Small intestine (tissue), 7 donors: Measurements from ENCODE around the gene SLC22A31. TPM values are rescaled to one million over a fixed set of nuclear protein-coding genes. Genes with fewer than 3 reads are reported as not detected.
A peak's percentile ranks its signal among the peaks of the same experiment; 100 is the strongest.

Source experiments
- DNase-seq, 2 donors: peaks; one replicate each; pipeline versions ENCODE4 v3.0.0 to v3.0.0-alpha.2; 2013
- FAIRE-seq: peaks from 2 replicates; lab custom pipeline; 2012; peaks lifted over from hg19 to GRCh38; lab: Jason Lieb, UNC
- H3K27ac ChIP-seq, 3 donors: one replicate each; pipeline ENCODE4 v1.5.1; 2013; ENCODE audit warnings: low read length in 2 of 3, mild to moderate bottlenecking in 2 of 3, control low read depth in 1 of 3, inconsistent platforms in 1 of 3, low read depth in 1 of 3, moderate library complexity in 1 of 3
- H3K27me3 ChIP-seq, 3 donors: one replicate each; pipeline ENCODE4 v1.6.1; 2013; ENCODE audit warnings: low read length in 3 of 3, inconsistent platforms in 1 of 3; ENCODE audit not compliant: control insufficient read depth in 3 of 3, insufficient read depth in 3 of 3
- H3K36me3 ChIP-seq, 3 donors: one replicate each; pipeline ENCODE4 v1.6.1; 2013; ENCODE audit warnings: low read length in 3 of 3, inconsistent platforms in 1 of 3, low read depth in 1 of 3, mild to moderate bottlenecking in 1 of 3, moderate library complexity in 1 of 3; ENCODE audit not compliant: control insufficient read depth in 3 of 3, insufficient read depth in 2 of 3
- H3K4me1 ChIP-seq, 3 donors: one replicate each; pipeline ENCODE4 v1.6.1; 2013; ENCODE audit warnings: low read length in 2 of 3, inconsistent platforms in 1 of 3, low read depth in 1 of 3, mild to moderate bottlenecking in 1 of 3, moderate library complexity in 1 of 3; ENCODE audit not compliant: control insufficient read depth in 3 of 3, insufficient read depth in 2 of 3
- H3K4me3 ChIP-seq, 3 donors: one replicate each; pipeline ENCODE4 v1.5.1; 2013; ENCODE audit warnings: low read length in 3 of 3, control low read depth in 1 of 3, inconsistent platforms in 1 of 3, low read depth in 1 of 3, mild to moderate bottlenecking in 1 of 3, moderate library complexity in 1 of 3
- H3K9me3 ChIP-seq, 2 donors: one replicate each; pipeline ENCODE4 v1.6.1; 2013; ENCODE audit warnings: low read depth in 1 of 2, low read length in 1 of 2; ENCODE audit not compliant: control insufficient read depth in 2 of 2, insufficient read depth in 1 of 2
- WGBS, 3 donors: extraction: QIAGEN DNeasy Blood & Tissue Kit; methylation state at CpG; one replicate each; pipeline ENCODE4 v1.1.7; 2013; 5-methylcytosine and 5-hydroxymethylcytosine counted together
- polyA plus RNA-seq, 4 donors: library from polyadenylated mRNA; stranded (reverse) in 3 of 4; unstranded in 1 of 4; fragments of 200-250 nt in 3 of 4; fragments of 120-200 nt in 1 of 4; gene quantifications; one replicate each; pipeline versions ENCODE4 v1.2.1 to v1.2.3, GENCODE V29; 2013
- donor health status: healthy with polysubstance abuse.
- donor health status: control.
- donor health status: control.
- donor health status: Bipolar disorder and iron deficiency.
- donor health status: healthy.

SLC22A31 gene
- polyA plus RNA-seq, 4 donors: 0.67 to 4.7 (median 1.8) TPM

- no peaks in the 10 kb centered on the region for H3K36me3 ChIP-seq
- 67 to 81% (median 74%) methylated on average over 5 of the region's 5 CpGs for WGBS, 3 donors
- DNase-seq (no peak), FAIRE-seq (no peak)
- H3K4me3 ChIP-seq: no peak overlapping the region
- peaks cover 0 to 9% of the 10 kb centered on the region in 2 donors for H3K9me3 ChIP-seq
- no peak overlapping the region for H3K27ac ChIP-seq
- peaks cover 0 to 8% (median 0%) of the 10 kb centered on the region in 3 donors for H3K4me1 ChIP-seq
- H3K27me3 ChIP-seq: peaks cover 0 to 3% (median 0%) of the 10 kb centered on the region in 3 donors
Observed at GRCh38 chr16:89243664-89244063, 43.3 kb upstream of the SLC22A31 start.

DNA sequence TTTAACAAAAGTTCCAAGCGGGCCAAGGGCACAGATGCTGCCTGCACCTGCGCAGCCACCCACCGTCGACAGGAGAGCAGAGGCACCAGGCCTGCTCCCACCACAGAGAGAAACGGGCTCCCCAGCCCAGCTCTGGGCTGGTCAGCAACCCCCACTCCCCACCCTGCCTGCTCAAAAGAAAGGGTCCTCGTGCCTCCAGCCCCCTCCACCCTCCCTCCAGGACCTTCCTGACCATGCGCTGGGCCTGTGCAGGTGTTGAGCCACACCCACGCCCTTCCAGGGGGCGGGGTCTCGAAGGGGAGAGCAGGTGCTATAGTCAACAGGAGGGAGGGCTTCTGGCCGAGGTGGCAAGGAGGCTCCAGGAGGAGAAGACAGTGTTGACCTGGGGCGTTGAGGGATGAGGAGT, 42.5 kb upstream of the SLC22A31 start:
- H3K36me3 ChIP-seq: no peaks in the 10 kb centered on the region
- no peak for DNase-seq
- H3K27ac ChIP-seq: no peak overlapping the region
- no peak overlapping the region for H3K4me3 ChIP-seq
- WGBS, 3 donors: 15 to 45% (median 37%) methylated on average over 12 of the region's 12 CpGs
- H3K9me3 ChIP-seq: peaks cover 0 to 4% of the 10 kb centered on the region in 2 donors
- no peaks in the 10 kb centered on the region for H3K27me3 ChIP-seq
- FAIRE-seq: no peak
- peaks cover 0 to 8% (median 0%) of the 10 kb centered on the region in 3 donors for H3K4me1 ChIP-seq

GRCh38 chr16:89241187-89242007, 41.1 kb upstream of the SLC22A31 start:
- peaks cover 0 to 4% of the 10 kb centered on the region in 2 donors for H3K9me3 ChIP-seq
- DNase-seq (peak; percentile 69 to 90), FAIRE-seq (no peak)
- peaks cover 0 to 4% (median 0%) of the 10 kb centered on the region in 3 donors for H3K4me1 ChIP-seq
- 3 to 6% (median 3%) methylated on average over 30 to 39 of the region's 39 CpGs for WGBS, 3 donors
- no peaks in the 10 kb centered on the region for H3K27me3 ChIP-seq
- H3K36me3 ChIP-seq: no peaks in the 10 kb centered on the region
- H3K27ac ChIP-seq: peak overlapping the region; percentile 93 to 97 (median 96)
- peak overlapping the region; percentile 46 to 87 (median 77) for H3K4me3 ChIP-seq

- 86 to 90% (median 87%) methylated on average over 3 of the region's 3 CpGs for WGBS, 3 donors
- FAIRE-seq: no peak
- Histone ChIP-seq H3K27ac (no peak overlapping the region), H3K4me1 (peaks cover 0 to 4% (median 0%) of the 10 kb centered on the region in 3 donors), H3K27me3 (no peaks in the 10 kb centered on the region), H3K9me3 (peaks cover 0 to 21% of the 10 kb centered on the region in 2 donors), H3K36me3 (peaks cover 0 to 19% (median 0%) of the 10 kb centered on the region in 3 donors), H3K4me3 (no peak overlapping the region)
- DNase-seq: no peak
Observed at GRCh38 chr16:89237733-89238132, 37.4 kb upstream of the SLC22A31 start.

DNA sequence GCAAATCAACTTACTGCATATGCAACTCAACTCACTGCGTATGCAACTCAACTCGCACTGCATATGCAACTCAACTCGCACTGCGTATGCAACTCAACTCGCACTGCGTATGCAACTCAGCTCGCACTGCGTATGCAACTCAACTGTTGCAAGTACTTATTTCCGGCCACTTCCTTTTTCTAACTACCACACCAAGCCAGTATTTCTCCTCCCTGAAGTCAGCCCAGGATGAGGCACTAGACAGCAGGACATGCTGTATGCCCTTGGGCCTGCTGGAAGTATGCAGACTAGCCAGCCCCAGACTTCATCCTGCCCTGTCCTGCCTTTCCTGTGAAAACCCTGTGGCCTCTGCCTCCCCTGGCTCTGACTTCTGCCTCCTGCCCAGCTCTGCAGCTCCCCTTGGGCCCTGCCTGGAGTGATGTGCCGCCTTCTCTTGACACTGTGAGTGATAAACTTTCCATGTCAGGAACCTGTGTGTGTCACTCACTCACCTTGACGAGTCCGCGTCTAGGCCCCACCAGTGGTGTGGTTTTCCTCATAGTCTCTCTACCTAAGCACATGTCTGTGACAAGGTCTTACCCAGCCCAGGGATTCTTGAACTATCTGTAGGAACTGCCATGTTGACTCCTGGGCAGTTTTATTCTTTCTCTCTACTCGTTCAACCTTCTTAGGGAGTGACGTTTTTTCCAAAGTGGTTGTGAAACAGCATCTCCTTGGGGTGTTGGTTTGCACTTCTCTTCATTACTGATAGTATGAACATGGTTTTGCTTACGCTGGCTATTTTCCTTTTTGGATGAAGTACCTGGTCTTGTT, 33.5 kb upstream of the SLC22A31 start:
- no peaks in the 10 kb centered on the region for H3K27me3 ChIP-seq
- no peak overlapping the region for H3K27ac ChIP-seq
- H3K4me1 ChIP-seq: no peaks in the 10 kb centered on the region
- FAIRE-seq: no peak
- 95 to 96% (median 95%) methylated on average over 16 of the region's 16 CpGs for WGBS, 3 donors
- no peak overlapping the region for H3K4me3 ChIP-seq
- H3K9me3 ChIP-seq: peaks cover 0 to 55% of the 10 kb centered on the region in 2 donors
- DNase-seq: no peak
- H3K36me3 ChIP-seq: peaks cover 3 to 48% (median 4%) of the 10 kb centered on the region in 3 donors

DNA sequence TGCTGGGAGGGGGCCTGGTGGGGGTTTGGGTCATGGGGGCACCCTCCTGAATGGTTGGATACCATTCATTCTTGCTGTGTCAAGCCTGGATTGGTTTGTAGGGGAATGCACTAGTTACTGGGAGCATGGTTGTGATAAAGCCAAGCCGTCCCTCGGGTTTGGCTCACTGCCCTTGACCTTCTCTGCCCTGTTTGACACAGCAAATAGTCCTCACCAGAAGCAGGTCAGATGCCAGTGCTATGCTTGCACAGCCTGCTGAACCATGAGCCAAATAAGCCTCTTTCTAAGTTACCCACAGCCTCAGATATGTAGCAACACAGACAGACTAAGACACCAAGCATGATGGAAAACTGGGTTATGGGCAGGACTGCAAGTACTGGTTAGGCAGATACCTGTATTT, 31.8 kb upstream of the SLC22A31 start:
- H3K9me3 ChIP-seq: peaks cover 0 to 72% of the 10 kb centered on the region in 2 donors
- FAIRE-seq: no peak
- H3K27me3 ChIP-seq: no peaks in the 10 kb centered on the region
- H3K4me1 ChIP-seq: no peaks in the 10 kb centered on the region
- H3K27ac ChIP-seq: no peak overlapping the region
- H3K4me3 ChIP-seq: no peak overlapping the region
- no peak for DNase-seq
- 84 to 88% (median 85%) methylated on average over 2 of the region's 2 CpGs for WGBS, 3 donors
- peaks cover 9 to 58% (median 9%) of the 10 kb centered on the region in 3 donors for H3K36me3 ChIP-seq

DNA sequence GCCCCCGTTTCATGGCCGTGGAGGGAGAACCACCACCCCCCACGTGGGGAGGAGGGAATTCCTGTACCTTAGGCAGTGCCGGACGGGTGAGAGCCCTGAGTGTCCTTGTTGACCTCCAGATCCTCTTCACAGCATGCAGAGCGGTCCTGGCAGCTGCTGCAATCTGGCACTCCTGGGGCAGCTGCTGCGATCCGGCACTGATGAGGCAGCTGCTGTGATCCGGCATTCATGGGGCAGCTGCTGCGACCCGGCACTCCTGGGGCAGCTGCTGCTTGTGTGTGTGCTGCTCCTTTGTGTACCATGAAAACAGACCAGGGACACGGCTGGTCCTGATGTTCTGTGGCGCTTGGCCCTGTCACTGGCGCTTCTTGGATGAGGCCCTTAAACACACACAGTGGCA, 29.9 kb upstream of the SLC22A31 start:
- WGBS, 3 donors: 95 to 96% (median 96%) methylated on average over 14 of the region's 14 CpGs
- Histone ChIP-seq H3K4me1 (no peaks in the 10 kb centered on the region), H3K27ac (no peak overlapping the region), H3K36me3 (peaks cover 13 to 73% (median 16%) of the 10 kb centered on the region in 3 donors), H3K4me3 (no peak overlapping the region), H3K9me3 (peaks cover 0 to 74% of the 10 kb centered on the region in 2 donors), H3K27me3 (no peaks in the 10 kb centered on the region)
- DNase-seq (no peak), FAIRE-seq (no peak)

DNA sequence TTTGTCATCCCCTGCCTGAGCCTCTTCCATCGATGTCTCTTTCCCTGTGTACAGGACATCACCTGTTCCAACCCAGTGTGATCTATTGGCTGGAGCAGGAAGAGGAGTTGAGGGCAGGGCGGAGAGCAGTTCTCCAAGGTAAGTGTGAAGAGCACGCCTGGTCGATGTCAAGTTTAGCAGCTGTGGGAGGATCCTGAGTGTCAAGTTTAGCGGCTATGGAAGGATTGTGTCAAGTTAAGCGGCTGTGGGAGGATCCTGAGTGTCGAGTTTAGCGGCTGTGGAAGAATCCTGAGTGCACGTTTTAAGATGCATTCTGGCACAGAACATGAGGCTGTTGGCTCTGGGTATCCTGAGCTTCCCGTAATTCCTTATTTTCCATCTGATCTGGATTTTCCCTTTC, 24.3 kb upstream of the SLC22A31 start:
- Histone ChIP-seq H3K27me3 (no peaks in the 10 kb centered on the region), H3K27ac (no peak overlapping the region), H3K4me3 (no peak overlapping the region), H3K9me3 (peaks cover 0 to 36% of the 10 kb centered on the region in 2 donors), H3K4me1 (no peaks in the 10 kb centered on the region), H3K36me3 (peaks cover 17 to 66% (median 18%) of the 10 kb centered on the region in 3 donors)
- WGBS, 3 donors: 96 to 99% (median 96%) methylated on average over 9 to 10 of the region's 10 CpGs
- FAIRE-seq: no peak
- no peak for DNase-seq
